ENCODE data around the gene DUSP1.
"Not testable (repeated sequence)": the region's sequence is repeated elsewhere in the genome, so short reads cannot be mapped to it uniquely, and the experiment has no call there.

The DUSP1 gene

DNA sequence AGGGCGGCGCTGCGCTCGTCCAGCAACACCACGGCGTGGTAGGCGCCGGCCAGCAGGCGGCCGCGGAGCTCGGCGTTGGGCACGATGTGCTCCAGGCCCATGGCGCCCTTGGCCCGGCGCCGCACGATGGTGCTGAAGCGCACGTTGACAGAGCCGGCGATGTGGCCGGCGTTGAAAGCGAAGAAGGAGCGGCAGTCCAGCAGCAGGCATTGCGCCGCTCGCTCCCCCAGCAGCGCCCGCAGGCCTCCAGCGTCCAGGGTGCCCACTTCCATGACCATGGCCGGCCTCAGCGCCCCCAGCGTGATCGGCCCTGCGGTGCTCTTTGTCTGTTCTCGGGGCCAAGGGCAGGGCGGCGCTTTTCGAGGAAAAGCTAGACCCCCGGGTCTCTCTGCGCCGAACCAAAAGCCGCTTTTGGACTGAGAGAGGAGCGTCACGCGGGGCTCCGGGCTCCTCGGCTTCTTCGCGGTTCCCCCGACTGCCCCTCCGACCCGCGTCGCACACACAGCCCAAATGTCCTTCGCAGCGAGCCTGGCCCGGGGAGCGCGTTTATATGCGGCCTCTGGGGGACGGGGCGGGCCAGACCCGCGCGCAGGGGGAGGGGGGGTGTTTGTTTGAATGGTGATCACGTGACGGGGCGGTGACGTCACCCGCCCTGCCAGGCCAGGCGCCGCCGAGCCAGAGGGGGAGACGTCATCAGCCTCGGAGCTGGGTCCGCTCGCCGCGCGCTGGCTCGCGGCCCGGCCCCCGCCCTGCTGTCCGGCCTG, at the start of gene DUSP1:
Gene DUSP1 (minus strand): TSS at position 521 of the 764 bp plus-strand sequence. CDS start 243 bp downstream, at position 278.
- peak; percentile 98 for DNase-seq (ENCODE audit: low read depth)

DNA sequence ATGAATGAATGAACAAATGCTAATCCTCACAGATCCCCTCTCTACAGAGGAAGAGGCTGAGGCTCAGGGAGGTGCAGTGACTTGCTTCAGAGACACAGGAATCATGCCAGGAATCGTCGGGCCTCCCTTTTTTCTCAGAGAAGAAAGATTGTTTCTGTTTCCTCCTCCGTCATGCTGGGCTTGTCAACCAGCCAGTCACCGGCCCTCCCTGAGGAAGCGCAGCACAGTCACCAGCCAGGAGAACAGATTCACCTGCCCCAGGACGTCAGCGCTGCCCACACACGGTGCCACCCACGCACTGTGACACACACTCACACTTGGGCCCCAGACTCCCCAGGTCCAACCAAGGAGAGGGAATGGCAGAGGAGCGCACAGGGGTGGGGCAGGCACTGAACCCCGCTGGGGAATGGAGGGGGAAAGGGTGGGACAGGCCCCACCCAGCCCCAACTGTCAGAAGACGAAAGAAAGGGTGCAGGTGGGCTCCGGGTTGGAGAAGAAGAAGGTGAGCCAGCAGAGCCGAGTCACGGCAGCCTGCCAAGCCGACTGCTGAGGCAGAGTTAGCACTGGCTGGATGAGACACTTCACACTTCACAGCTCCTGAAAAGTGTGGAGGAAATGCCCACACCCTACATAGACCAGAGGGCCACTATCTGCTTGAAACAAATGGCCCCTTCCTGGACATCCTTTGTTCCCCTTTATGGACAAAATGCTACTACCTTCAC, 49.2 kb upstream of the DUSP1 start:
- no peak for DNase-seq (ENCODE audit: low read depth)

GRCh38 chr5:172819569-172819968, 48.6 kb upstream of the DUSP1 start:
- DNase-seq (ENCODE audit: low read depth) = no peak

DNA sequence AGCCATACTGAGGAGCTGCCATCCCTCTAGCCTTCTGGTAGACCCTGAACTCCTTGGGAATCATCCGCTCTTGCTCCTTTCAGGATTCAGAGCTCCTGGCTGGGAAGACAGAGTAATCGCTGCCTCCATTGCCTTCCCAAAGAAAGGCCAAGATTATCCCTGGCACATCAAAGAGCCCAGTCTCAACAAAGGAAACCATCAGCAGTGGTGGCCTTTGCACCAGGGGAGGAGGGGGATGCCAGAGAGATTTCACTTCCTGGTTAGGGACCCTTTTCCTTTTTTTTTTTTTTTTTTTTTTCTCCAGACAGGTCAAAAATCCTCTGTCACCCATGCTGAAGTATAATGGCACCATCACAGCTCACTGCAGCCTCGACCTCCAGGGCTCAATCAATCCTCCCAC, 47.1 kb upstream of the DUSP1 start:
- no peak for DNase-seq (ENCODE audit: low read depth)

DNA sequence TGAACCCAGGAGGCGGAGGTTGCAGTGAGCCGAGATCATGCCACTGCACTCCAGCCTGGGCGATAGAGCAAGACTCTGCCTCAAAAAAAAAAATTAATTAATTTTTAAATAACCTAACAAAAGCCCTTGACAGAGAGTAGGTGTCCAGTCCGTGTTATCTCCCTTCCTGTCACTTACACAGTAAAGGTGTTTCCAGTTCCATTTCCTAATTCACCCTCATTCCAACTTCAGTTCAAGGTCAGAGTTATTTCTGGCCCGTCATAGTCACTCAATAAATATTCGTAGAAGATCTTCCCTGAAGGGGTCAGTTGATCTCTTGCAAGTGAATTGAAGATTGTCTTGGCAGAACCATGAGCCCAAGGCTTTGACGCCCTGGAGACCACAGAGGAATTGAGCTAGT, 46.7 kb upstream of the DUSP1 start:
- no peak for DNase-seq (ENCODE audit: low read depth)

DNA sequence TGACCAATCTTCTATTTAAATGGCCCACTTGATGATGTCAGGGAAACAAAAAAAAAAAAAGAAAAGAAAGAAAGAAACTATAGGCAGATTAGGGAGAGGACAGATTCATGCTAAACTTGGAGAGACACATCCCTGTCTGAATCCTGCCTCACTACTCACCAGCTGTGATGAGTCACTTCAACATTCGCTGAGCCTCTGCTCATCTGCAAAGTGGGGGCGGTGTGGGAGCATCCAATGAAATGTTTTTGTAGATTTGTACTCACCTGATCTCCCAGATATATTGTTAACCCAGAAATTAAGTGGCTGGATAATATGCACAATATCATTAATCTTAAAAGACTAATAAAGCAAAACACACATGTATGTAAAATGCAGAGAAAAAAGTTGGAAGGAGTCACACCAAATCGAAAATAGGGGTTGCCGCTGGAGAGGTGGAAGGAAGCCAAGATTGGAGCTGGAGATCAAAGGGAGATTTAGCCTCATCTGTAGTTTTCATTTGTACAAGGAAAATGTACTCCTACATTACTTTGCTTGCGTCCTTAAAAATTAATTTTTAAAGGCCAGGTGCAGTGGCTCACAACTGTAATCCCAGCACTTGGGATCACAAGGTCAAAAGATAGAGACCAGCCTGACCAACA, 46.0 kb upstream of the DUSP1 start:
- DNase-seq (ENCODE audit: low read depth) = no peak

- DNase-seq (ENCODE audit: low read depth) = no peak
Measured at GRCh38 chr5:172815631-172816030, 44.6 kb upstream of the DUSP1 start.

DNA sequence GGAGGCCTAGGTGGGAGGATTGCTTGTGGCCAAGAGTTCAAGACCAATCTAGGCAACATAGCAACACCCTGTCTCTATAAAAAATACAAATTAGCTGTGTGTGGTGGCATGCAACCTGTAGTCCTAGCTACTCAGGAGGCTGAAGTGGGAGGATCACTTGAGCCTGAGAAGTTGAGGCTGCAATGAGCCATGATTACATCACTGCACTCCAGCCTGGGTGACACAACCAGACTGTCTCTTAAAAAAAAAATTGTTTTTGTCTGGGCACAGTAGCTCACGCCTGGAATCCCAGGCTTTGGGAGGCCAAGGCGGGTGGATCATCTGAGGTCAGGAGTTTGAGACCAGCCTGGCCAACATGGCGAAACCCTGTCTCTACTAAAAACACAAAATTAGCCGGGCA, 40.0 kb upstream of the DUSP1 start:
- not testable (repeated sequence) for DNase-seq (ENCODE audit: low read depth)

GRCh38 chr5:172809774-172810173, 38.8 kb upstream of the DUSP1 start:
- DNase-seq (ENCODE audit: low read depth) = no peak

GRCh38 chr5:172807766-172808311, 36.8 kb upstream of the DUSP1 start:
- DNase-seq (ENCODE audit: low read depth) = no peak

DNA sequence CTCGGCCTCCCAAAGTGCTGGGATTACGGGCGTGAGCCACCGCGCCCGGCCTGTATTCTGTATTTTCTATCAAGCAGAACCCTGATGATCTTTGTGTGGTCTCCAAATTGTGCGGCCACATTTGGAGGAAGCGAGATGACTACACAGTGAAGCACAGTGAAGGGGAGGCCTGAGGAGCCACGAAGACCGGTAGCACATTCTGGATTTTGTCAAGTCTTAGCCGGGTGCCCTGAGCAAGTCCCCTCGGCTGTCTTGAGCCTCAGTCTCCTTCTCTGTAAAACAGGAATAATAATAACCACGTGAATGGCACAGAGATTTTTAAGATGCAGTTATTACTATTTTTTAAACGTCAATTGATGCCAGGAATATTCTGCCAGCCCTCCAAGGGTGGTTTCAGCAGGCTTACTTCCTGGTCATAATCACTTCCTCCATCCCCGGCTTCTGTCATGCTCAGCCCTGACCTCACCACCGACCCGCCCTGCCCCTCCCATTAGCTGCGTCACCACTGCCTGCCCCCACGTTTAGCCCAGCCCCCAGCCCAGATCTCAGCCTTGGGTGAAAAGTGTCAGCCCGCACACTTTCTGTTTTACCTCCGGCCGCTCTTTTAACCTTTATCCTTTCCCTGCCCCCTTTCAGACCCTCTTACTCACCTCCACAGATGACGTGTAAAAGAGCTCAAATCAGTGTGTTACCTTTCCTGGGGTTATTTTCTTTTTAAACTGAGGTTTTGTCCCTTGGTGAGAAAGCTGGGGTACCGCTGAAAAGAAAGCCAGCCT, 36.1 kb upstream of the DUSP1 start:
- DNase-seq (ENCODE audit: low read depth) = peak; percentile 69

DNA sequence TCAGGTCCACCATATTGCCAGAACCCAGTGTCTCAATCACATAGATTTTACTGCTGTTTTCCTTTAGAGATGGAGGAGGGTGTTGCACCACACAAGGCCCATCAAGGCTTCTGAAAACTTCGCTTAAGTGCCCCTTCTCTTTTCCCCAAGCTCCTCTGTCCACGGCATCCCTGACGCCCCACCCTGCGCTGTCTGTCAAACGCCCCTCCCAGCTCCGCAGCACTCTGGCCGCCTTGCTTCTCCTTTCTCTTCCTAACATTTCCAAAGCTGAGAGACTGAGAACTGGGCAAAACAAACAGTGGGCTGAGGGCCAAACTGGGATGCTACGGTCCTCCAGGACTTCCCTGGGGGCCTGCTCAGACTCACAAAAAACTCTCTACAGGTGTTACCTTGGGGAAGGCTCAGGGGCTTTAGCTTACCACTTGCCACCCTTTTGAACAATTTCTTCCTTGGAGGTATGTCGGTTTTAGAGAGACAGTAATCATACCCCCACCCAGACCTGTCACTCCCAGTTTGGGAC, 34.8 kb upstream of the DUSP1 start:
- DNase-seq (ENCODE audit: low read depth) = no peak

DNA sequence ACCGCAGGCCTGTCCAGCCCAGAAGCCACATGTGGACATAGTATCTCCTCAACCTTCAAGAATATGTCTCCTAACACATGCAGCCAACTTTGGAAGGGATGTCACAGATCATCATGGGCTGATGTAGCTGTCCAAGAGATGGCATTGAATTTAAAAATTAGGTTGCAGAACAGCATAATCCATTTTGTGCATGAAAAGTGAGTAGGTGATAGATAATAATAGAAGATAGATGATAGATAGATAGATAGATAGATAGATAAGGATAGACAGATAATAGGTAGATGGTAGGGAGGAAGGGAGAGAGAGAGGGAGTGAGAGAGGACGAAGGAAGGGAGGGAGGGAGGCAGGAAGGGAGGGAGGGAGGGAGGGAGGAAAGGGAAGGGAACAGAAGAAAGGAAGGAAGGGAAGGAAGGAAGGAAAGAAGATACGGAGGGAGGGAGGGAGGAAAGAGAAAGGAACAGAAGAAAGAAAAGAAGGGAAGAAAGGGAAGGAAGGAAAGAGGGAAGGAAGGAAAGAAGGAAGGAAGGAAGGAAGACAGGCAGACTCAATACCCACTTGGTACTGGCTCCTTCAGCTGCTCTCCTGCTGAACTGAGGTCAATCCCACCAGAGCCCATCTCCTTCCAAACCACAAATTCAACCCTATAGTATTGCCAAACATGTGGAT, 34.2 kb upstream of the DUSP1 start:
- no peak for DNase-seq (ENCODE audit: low read depth)

DNA sequence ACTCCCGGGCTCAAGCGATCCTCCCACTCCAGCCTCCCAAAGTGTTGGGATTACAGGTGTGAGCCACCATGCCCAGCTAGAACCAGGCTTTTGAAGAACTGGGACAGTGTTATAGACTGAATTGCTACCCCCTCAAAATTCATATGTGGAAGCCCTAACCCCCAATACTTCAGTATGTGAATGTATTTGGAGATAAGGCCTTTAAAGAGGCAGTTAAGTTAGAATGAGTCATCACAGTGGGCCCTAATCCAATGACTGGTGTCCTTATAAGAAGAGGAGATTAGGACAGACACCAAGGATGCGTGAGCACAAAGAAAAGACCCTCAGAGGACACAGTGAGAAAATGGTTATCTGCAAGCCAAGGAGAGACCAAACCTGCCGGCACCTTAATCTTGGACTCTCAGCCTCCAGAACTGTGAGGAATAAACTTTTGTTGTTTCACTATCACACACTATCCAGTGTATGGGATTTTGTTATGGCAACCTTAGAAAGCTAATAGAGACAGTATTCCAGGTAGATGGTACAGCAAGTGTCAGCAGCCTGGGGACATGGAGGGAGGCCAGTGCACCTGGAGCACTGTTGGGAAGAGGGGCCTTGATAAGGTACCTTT, 31.7 kb upstream of the DUSP1 start:
- DNase-seq (ENCODE audit: low read depth) = no peak

DNA sequence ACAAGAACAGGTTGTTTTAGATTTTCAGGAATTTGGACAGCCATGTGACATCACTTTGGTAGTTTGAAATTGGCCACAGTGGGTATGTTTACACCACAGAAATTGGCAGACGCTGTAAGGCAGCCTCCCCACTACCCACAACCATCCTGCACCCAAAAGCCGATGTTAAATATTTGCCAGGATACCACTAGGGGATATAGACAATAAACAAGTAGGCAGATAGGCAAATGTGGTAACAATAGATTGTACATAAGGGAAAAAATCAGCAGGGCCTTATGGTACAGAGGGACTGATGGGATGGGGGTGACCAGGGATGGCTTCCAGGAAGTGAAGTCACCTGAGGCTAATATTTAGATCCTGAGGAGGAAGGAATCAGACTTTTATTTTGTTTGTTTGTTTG, 31.1 kb upstream of the DUSP1 start:
- no peak for DNase-seq (ENCODE audit: low read depth)

DNA sequence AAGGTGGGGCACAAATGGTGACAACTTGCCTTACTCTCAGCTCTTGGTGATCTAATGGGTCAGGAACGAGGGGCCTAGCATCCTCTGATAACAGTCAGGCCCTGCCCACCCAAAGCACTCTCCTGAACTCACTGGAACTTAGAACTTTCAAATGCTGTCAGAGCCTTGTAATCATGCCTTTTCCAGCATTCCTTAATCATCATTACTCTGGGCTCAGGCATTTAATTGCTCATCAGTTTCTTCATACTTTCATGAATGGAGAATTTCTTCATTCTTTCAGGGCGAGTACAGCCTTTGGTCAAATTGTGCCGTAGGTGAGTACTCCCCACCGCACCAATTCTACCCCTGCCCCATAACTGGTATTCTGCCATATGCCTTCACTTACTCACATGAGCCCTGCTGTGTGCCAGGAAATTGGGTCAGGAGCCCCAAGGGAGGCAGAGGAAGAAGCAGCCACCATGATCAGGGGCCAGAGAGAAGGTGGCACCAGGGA, 30.2 kb upstream of the DUSP1 start:
- no peak for DNase-seq (ENCODE audit: low read depth)

DNA sequence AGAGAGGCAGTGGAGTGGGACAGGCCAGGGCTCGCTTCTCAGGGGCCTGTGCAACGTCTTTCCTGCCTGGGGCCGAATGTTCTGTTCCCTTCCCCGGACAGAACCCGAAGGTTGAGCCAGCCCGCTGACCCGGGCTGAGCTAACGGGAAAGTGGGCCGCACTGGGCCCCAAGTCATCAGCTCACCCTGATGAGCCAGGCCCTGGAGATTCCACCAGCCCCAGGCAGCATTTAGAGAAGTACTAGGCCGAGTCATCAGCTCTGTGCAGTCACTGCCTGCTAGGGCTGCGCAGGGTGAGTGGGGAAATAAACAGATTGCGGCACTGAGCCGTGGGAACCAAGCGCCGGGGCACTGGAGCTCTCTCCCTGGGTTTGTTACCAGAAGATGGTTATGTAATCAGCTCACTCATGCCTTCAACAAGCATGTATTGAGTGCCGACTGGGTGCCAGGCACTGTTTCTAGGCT, 29.1 kb upstream of the DUSP1 start:
- DNase-seq (ENCODE audit: low read depth) = no peak

DNA sequence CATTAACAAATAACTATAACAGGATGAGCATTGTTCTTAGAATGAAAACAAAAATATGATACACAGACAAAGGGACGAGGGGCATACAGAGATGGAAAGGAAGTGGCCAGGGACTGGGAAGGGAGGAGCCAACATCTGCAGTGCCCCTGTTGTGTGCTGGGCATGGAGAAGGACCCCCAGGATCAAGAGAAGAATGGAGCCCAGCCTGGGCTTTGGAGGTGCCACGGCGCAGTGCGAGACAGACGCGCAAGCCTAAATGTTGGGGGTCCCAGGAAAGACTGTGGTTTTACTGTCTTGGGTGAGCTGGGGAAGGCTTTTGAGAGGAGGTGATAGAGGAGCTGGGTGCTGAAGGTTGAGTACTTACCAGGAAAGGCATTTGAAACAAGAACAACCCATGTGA, 28.4 kb upstream of the DUSP1 start:
- DNase-seq (ENCODE audit: low read depth) = no peak

DNA sequence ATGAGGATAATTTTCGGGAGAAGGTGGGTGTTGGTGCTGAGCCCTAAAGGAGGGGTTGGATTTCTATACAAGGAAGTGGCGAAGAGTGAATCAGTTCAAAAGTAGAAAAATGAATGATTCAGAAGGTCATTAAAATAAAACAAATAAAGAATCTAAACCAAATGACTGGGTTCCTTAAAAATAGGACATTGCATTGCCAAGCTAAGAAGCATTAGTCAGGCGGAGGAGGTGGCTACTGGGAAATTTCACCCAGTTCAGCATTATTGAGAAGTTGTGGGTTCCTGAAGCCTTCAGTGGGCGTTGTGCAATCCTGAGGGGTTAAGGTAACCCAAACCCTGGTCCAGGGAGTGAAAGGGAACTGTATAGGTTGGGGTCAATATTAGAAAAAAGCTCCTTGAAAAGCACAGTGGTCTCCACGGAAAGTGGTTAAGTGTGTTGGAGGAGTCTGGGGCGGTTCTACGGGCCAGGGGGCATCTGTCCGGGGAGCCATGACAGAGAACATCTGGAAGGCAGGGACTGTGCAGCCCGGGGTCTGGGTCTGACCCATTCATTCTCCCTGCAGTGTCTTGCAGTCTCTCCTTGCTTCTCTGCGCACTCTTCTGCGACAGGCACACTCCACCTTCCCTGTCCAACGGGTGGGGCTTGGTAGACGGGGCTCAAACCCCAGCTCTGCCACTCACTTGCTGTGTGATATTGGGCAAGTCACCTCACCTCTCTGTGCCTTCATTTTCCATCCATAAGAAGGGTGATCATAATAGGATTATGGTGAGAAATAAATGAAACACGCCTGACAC, 27.6 kb upstream of the DUSP1 start:
- DNase-seq (ENCODE audit: low read depth) = no peak

DNA sequence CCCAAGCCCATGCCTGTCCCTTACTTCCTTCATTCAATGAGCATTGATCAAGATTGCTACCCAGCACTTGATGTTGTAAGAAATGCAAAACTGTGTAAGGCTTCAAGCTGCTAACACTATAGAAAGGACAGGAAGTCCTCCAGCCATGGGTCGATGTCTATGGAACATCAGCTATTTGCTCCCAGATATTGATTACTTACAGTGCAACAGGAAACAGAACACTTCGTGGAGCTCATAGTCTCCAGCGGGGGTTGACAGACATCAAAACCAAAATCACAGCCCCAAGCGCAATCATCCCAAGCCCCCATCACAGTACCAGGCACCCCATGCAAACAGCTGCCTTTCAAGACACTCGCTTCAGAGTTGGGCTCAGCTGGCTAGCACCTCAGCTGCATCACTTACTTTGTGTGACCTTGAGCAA, 26.8 kb upstream of the DUSP1 start:
- no peak for DNase-seq (ENCODE audit: low read depth)

Data from T-helper 22 cell (primary cell).